HUES64 (cell line): ENCODE results near the gene TOR1AIP1.

ENCODE experiments used
- H3K27ac ChIP-seq: 2 replicates; pipeline ENCODE4 v1.7.0; 2013; ENCODE audit warnings: low read depth, low read length, inconsistent platforms
- H3K27me3 ChIP-seq: 2 replicates; pipeline ENCODE4 v1.6.1; 2013; ENCODE audit warnings: mild to moderate bottlenecking, low read length; ENCODE audit not compliant: insufficient read depth
- H3K36me3 ChIP-seq: 2 replicates; pipeline ENCODE4 v1.6.1; 2013; ENCODE audit warnings: mild to moderate bottlenecking, low read length; ENCODE audit not compliant: insufficient read depth
- H3K4me1 ChIP-seq: 2 replicates; pipeline ENCODE4 v1.6.1; 2013; ENCODE audit warnings: mild to moderate bottlenecking, low read length, moderate library complexity; ENCODE audit not compliant: insufficient read depth
- H3K4me3 ChIP-seq: 2 replicates; pipeline ENCODE4 v1.5.1; 2013; ENCODE audit warnings: mild to moderate bottlenecking, low read length, moderate library complexity
- H3K9ac ChIP-seq: 2 replicates; pipeline ENCODE4 v1.6.1; 2013; ENCODE audit warnings: mild to moderate bottlenecking, low read depth, low read length
- H3K9me3 ChIP-seq: 2 replicates; pipeline ENCODE4 v1.6.1; 2013; ENCODE audit warnings: low read depth, low read length; ENCODE audit not compliant: insufficient read depth
- WGBS: fragments of 150-250, 120-280 bp; methylation state at CpG from one replicate; pipeline ENCODE4 v1.1.7; 2013; ENCODE audit warnings: missing lambda C conversion rate; 5-methylcytosine and 5-hydroxymethylcytosine counted together

Gene TOR1AIP1

GRCh38 chr1:179966551-179966950, 84.5 kb downstream of the TOR1AIP1 start:
- no peaks in the 10 kb centered on the region for H3K27me3 ChIP-seq
- H3K4me1 ChIP-seq = no peaks in the 10 kb centered on the region; the same call in 1 of the 2 replicates
- H3K4me3 ChIP-seq = no peak overlapping the region
- H3K9ac ChIP-seq = no peak overlapping the region
- H3K9me3 ChIP-seq = no peaks in the 10 kb centered on the region; the same call in 1 of the 2 replicates
- H3K36me3 ChIP-seq = no peaks in the 10 kb centered on the region; the same call in 1 of the 2 replicates
- H3K27ac ChIP-seq = no peak overlapping the region

DNA sequence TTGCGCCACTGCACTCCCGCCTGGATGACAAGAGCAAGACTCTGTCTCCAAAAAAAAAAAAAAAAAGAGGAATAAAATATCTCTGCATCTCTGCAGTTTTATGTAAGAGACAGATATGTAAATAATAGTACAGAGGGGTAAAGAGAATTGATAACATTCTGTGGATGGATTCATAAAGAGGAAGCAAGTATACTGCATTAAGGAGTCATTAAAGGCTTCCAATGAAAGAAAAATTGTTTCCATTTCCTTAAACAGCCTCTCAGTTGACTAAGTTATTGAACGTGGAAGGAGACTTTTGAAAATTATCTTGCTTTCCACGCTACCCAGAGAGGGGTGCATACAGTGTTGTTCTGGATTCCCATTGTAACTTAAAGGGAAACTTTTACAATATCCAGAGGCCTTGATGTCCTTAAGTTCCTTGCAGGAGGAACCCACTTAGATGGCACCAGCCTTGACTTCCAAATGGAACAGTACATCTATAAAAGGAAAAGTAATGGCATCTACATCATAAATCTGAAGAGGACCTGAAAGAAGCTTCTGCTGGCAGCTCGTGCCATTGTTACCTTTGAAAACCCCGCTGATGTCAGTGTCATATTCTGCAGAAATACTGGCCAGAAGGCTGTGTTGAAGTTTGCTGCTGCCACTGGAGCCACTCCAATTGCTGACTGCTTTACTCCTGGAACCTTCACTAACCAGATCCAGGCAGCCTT, 86.4 kb downstream of the TOR1AIP1 start:
- no peaks in the 10 kb centered on the region; the same call in 1 of the 2 replicates for H3K36me3 ChIP-seq
- H3K27me3 ChIP-seq = no peaks in the 10 kb centered on the region
- H3K27ac ChIP-seq = no peak overlapping the region
- no peaks in the 10 kb centered on the region; the same call in 1 of the 2 replicates for H3K4me1 ChIP-seq
- no peak overlapping the region for H3K9ac ChIP-seq
- H3K4me3 ChIP-seq = no peak overlapping the region
- WGBS = 96% methylated on average over 6 of the region's 6 CpGs
- no peaks in the 10 kb centered on the region; the same call in 1 of the 2 replicates for H3K9me3 ChIP-seq

DNA sequence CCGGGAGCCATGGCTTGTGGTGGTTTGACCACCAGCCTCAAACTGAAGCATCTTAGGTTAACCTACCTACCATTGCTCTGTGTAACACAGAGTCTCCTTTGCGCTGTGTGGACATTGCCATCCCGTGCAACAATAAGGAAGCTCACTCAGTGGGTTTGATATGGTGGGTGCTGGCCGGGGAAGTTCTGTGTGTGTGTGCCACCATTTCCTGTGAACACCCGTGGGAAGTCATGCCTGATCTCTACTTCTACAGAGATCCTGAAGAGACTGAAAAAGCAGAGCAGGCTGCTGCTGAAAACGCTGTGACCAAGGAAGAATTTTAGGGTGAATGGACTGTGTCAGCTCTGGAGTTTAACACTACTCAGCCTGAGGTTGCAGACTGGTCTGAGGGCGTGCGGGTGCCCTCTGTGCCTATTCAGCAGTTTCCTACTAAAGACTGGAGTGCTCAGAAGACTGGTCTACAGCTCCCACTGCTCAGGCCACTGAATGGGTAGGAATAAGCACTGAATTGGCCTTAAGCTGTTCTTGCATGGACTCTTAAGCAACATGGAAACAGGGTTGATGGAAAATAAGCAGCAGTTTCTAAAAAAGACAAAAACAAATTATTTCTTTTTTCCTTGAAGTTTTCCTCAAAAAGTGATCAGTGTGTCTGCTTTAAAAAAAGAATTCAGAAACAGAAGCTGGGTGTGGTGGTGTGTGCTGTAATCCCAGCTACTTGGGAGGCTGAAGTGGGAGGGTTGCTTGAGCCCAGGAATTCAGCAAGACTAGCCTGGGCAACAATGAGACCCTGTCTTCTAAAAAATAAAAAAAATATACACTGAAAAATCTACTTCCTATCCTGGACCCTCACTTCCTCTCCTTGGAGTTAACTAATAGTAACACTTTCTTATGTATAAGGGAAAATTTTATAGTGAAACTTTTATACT, 87.2 kb downstream of the TOR1AIP1 start:
- H3K4me3 ChIP-seq = no peak overlapping the region
- H3K27me3 ChIP-seq = no peaks in the 10 kb centered on the region
- no peaks in the 10 kb centered on the region; the same call in 1 of the 2 replicates for H3K4me1 ChIP-seq
- WGBS = 82% methylated on average over 8 of the region's 8 CpGs
- H3K9ac ChIP-seq = no peak overlapping the region
- H3K27ac ChIP-seq = no peak overlapping the region
- H3K9me3 ChIP-seq = no peaks in the 10 kb centered on the region; the same call in 1 of the 2 replicates
- no peaks in the 10 kb centered on the region; the same call in 1 of the 2 replicates for H3K36me3 ChIP-seq
